ENCODE results near the gene PREX1. TPM values are rescaled to one million over a fixed set of nuclear protein-coding genes. Genes with fewer than 3 reads are reported as not detected.

The PREX1 gene
- polyA plus RNA-seq, 1 donor (not counting 4 experiments of a cell fraction or from before 2014, with no cell fraction given), result 0.22 TPM

DNA sequence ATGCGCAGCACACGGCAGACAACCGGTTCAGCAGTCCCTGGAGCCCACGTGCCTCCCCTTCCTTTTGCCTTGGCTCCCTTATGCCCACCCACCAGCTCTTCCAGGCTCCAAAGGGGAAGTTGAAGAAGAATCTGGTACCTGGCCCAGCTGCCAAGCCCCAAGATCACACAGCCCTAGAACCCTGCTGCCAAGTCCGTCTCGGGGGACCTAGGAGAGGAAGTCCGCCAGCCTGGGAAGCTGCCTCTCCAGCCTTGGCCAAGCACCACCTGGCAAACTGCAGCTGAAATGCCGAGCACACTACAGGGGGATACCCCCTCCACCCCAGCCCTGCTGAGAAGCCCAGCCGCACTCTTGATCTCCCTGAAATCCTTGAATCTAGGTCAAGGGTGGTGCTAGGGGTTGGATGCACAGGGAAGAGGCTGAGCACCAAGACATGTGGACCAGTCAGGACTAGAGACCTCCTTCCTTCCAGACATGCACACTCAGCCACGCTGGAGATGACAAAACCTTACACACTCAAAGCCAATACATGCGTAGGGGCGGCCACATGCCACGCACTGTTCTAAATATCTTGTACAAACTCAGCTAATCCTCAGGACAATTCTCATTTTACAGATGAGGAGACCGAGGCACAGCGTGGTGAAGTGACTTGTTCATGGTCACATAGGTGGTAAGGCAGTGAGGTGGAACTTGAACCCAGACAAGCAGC is 124.1 kb downstream of the PREX1 start:
- DNase-seq (ENCODE audit: low read depth, low spot score) (no peak), FAIRE-seq (no peak)
- TF ChIP-seq EZH2 (IDR thresholded peaks at IDR 0.05; ENCODE audit: low read length), result no peak
- TF ChIP-seq, protein P1, sequence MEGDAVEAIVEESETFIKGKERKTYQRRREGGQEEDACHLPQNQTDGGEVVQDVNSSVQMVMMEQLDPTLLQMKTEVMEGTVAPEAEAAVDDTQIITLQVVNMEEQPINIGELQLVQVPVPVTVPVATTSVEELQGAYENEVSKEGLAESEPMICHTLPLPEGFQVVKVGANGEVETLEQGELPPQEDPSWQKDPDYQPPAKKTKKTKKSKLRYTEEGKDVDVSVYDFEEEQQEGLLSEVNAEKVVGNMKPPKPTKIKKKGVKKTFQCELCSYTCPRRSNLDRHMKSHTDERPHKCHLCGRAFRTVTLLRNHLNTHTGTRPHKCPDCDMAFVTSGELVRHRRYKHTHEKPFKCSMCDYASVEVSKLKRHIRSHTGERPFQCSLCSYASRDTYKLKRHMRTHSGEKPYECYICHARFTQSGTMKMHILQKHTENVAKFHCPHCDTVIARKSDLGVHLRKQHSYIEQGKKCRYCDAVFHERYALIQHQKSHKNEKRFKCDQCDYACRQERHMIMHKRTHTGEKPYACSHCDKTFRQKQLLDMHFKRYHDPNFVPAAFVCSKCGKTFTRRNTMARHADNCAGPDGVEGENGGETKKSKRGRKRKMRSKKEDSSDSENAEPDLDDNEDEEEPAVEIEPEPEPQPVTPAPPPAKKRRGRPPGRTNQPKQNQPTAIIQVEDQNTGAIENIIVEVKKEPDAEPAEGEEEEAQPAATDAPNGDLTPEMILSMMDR (optimal IDR thresholded peaks at IDR 0.05 in 1 of 3, IDR thresholded peaks at IDR 0.05 in 1 of 3, conservative IDR thresholded peaks at IDR 0.05 in 1 of 3; ENCODE audit: extremely low read depth in 1 of 3, insufficient read depth in 2 of 3, low read length in 3 of 3), result no peak
- no peak overlapping the region for H3K4me3 ChIP-seq (ENCODE audit: control insufficient read depth in 2 of 3, extremely low read depth in 1 of 3, insufficient read depth in 2 of 3, low read depth in 1 of 3, low read length in 3 of 3)
- H3K4me2 ChIP-seq (ENCODE audit: control insufficient read depth, extremely low read depth, insufficient read depth, low read depth, low read length), result no peak overlapping the region
- no peaks in the 10 kb centered on the region for H3K4me1 ChIP-seq (ENCODE audit: control insufficient read depth, extremely low read depth, insufficient read depth, low read length)
- H3K27me3 ChIP-seq (ENCODE audit: control insufficient read depth, extremely low read depth, insufficient read depth, low read length), result peaks cover 5% of the 10 kb centered on the region
- H3K79me2 ChIP-seq (ENCODE audit: control insufficient read depth, insufficient read depth, low read length), result no peaks in the 10 kb centered on the region
- H3K9me3 ChIP-seq (ENCODE audit: control insufficient read depth, low read depth, low read length), result no peaks in the 10 kb centered on the region
- no peaks in the 10 kb centered on the region for H3K36me3 ChIP-seq (ENCODE audit: control insufficient read depth in 2 of 2, extremely low read depth in 1 of 2, insufficient read depth in 2 of 2, low read length in 2 of 2)
- H3K27ac ChIP-seq (ENCODE audit: control insufficient read depth, insufficient read depth, low read length), result no peak overlapping the region
- H3K9ac ChIP-seq (ENCODE audit: control insufficient read depth, extremely low read depth, insufficient read depth, low read length), result no peak overlapping the region
- H4K20me1 ChIP-seq (ENCODE audit: control insufficient read depth, extremely low read depth, insufficient read depth, low read length), result no peaks in the 10 kb centered on the region
- H2AFZ ChIP-seq (ENCODE audit: control insufficient read depth, low read length), result no peak overlapping the region
- dilution Hi-C loops (cut with MboI; ENCODE audit: extremely low pct_ligation_motif_present, low sequenced_read_pairs), result no loop called here
- H3K9me1 ChIP-seq (ENCODE audit: control insufficient read depth, extremely low read depth, insufficient read depth, low read length), result no peaks in the 10 kb centered on the region

DNA sequence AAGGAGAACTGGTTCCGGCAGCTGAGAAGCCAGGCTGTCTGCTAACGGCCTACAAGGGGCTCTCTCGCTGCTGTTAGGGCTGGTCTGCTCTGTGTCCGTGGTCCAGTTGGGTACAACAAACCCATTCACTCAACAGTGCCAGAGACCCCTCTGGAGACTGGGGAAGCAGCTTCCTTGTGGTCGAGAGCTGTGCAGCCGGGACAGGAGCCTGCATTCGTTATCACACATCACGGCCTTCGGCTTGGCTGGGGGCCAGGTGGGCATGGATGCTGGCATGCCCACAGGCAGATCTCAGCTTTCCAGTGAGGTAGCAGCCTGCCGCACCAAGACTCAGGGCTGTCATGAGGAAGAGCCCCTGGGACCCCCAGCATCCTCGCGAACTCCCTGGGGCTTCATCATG is 124.7 kb downstream of the PREX1 start:
- Histone ChIP-seq H3K9ac (ENCODE audit: control insufficient read depth, extremely low read depth, insufficient read depth, low read length) (no peak overlapping the region), H3K79me2 (ENCODE audit: control insufficient read depth, insufficient read depth, low read length) (no peaks in the 10 kb centered on the region), H3K4me1 (ENCODE audit: control insufficient read depth, extremely low read depth, insufficient read depth, low read length) (no peaks in the 10 kb centered on the region), H3K9me1 (ENCODE audit: control insufficient read depth, extremely low read depth, insufficient read depth, low read length) (no peaks in the 10 kb centered on the region), H4K20me1 (ENCODE audit: control insufficient read depth, extremely low read depth, insufficient read depth, low read length) (no peaks in the 10 kb centered on the region), H2AFZ (ENCODE audit: control insufficient read depth, low read length) (no peak overlapping the region), H3K27ac (ENCODE audit: control insufficient read depth, insufficient read depth, low read length) (no peak overlapping the region), H3K4me3 (ENCODE audit: control insufficient read depth in 2 of 3, extremely low read depth in 1 of 3, insufficient read depth in 2 of 3, low read depth in 1 of 3, low read length in 3 of 3) (no peak overlapping the region), H3K4me2 (ENCODE audit: control insufficient read depth, extremely low read depth, insufficient read depth, low read depth, low read length) (no peak overlapping the region), H3K27me3 (ENCODE audit: control insufficient read depth, extremely low read depth, insufficient read depth, low read length) (peaks cover 5% of the 10 kb centered on the region), H3K36me3 (ENCODE audit: control insufficient read depth in 2 of 2, extremely low read depth in 1 of 2, insufficient read depth in 2 of 2, low read length in 2 of 2) (no peaks in the 10 kb centered on the region), H3K9me3 (ENCODE audit: control insufficient read depth, low read depth, low read length) (no peaks in the 10 kb centered on the region)
- DNase-seq (ENCODE audit: low read depth, low spot score) (no peak), FAIRE-seq (no peak)
- dilution Hi-C loops (cut with MboI; ENCODE audit: extremely low pct_ligation_motif_present, low sequenced_read_pairs), result no loop called here
- TF ChIP-seq, protein P1 (optimal IDR thresholded peaks at IDR 0.05 in 1 of 3, IDR thresholded peaks at IDR 0.05 in 1 of 3, conservative IDR thresholded peaks at IDR 0.05 in 1 of 3; ENCODE audit: extremely low read depth in 1 of 3, insufficient read depth in 2 of 3, low read length in 3 of 3), result no peak
- TF ChIP-seq EZH2 (IDR thresholded peaks at IDR 0.05; ENCODE audit: low read length), result no peak
